GM23338 (cell line): ENCODE results near the gene SLC41A3. TPM values are rescaled to one million over a fixed set of nuclear protein-coding genes. Genes with fewer than 3 reads are reported as not detected.

Experiments used
- ATAC-seq: fragments of 200-7000 bp; cut with Tn5 transposase; 3 replicates; pipeline ENCODE4 v1.9.1; 2020
- DNase-seq: peaks from one replicate; pipeline ENCODE4 v3.0.0-alpha.2; 2015; ENCODE audit warnings: low spot score
- H2AFZ ChIP-seq: fragments of 200-600 bp; sonication (generic); 2 replicates; pipeline ENCODE4 v1.8.0; 2016; ENCODE audit warnings: antibody characterized with exemption, mild to moderate bottlenecking, moderate library complexity
- H3F3A ChIP-seq: fragments of 200-600 bp; sonication (generic); replicated peaks from 2 replicates; pipeline ENCODE4 v1.8.0; 2017; ENCODE audit warnings: antibody characterized with exemption, mixed run types, low read depth
- H3K27ac ChIP-seq: fragments of 200-600 bp; sonication (generic); 2 replicates; pipeline ENCODE4 v1.6.1; 2016; ENCODE audit warnings: low read depth
- H3K27me3 ChIP-seq: fragments of 200-600 bp; sonication (generic); 2 replicates; pipeline ENCODE4 v1.8.0; 2016; ENCODE audit warnings: mild to moderate bottlenecking, mixed run types, moderate library complexity; ENCODE audit not compliant: insufficient read depth
- H3K36me3 ChIP-seq: fragments of 200-600 bp; sonication (generic); 2 replicates; pipeline ENCODE4 v1.8.0; 2016; ENCODE audit warnings: mild to moderate bottlenecking; ENCODE audit not compliant: insufficient read depth
- H3K4me1 ChIP-seq: fragments of 200-600 bp; sonication (generic); 2 replicates; pipeline ENCODE4 v1.8.0; 2016; ENCODE audit warnings: mild to moderate bottlenecking, moderate library complexity; ENCODE audit not compliant: insufficient read depth
- H3K4me2 ChIP-seq: fragments of 200-600 bp; sonication (generic); 2 replicates; pipeline ENCODE4 v1.7.1; 2017; ENCODE audit warnings: mixed run types
- H3K4me3 ChIP-seq: fragments of 200-600 bp; sonication (generic); 2 replicates; pipeline ENCODE4 v1.6.1; 2016; ENCODE audit warnings: mixed run types
- H3K79me2 ChIP-seq: fragments of 200-600 bp; sonication (generic); replicated peaks from 2 replicates; pipeline ENCODE4 v1.8.0; 2017; ENCODE audit warnings: mild to moderate bottlenecking; ENCODE audit not compliant: insufficient read depth
- H3K9me2 ChIP-seq: fragments of 200-600 bp; sonication (generic); 2 replicates; pipeline ENCODE4 v1.8.0; 2017; ENCODE audit not compliant: insufficient read depth
- H4K20me1 ChIP-seq: fragments of 200-600 bp; sonication (generic); replicated peaks from 2 replicates; pipeline ENCODE4 v1.8.0; 2017; ENCODE audit warnings: mild to moderate bottlenecking; ENCODE audit not compliant: insufficient read depth
- H3K27ac Mint-ChIP-seq: 2 replicates; pipeline ENCODE4 v1.8.0; 2020; ENCODE audit warnings: inconsistent platforms, mild to moderate bottlenecking, moderate library complexity, mixed read lengths
- H3K27me3 Mint-ChIP-seq: 3 replicates; pipeline ENCODE4 v1.8.0; 2022; ENCODE audit warnings: low read depth, mild to moderate bottlenecking, moderate library complexity, mixed read lengths, inconsistent platforms; ENCODE audit not compliant: insufficient read depth, poor library complexity
- H3K36me3 Mint-ChIP-seq: 3 replicates; pipeline ENCODE4 v1.8.0; 2021; ENCODE audit warnings: low read depth, mild to moderate bottlenecking, inconsistent platforms, moderate library complexity, mixed read lengths
- H3K4me1 Mint-ChIP-seq: 3 replicates; pipeline ENCODE4 v1.8.0; 2020; ENCODE audit warnings: mild to moderate bottlenecking, inconsistent platforms, mixed read lengths
- H3K4me3 Mint-ChIP-seq: 3 replicates; pipeline ENCODE4 v1.8.0; 2021; ENCODE audit warnings: moderate library complexity, mild to moderate bottlenecking, inconsistent platforms, mixed read lengths
- H3K9me3 Mint-ChIP-seq: 3 replicates; pipeline ENCODE4 v1.8.0; 2020; ENCODE audit warnings: moderate library complexity, mild to moderate bottlenecking, inconsistent platforms, mixed read lengths
- CREB1 ChIP-seq: fragments of 250-450 bp; sonication (Bioruptor Pico); IDR thresholded peaks from 2 replicates; pipeline ENCODE4 v1.5.0; 2020; ENCODE audit warnings: low read depth, mild to moderate bottlenecking, moderate library complexity
- CTCF ChIP-seq, 2 experiments: fragments of 200-600 bp in 1 of 2; sonication (generic) in 1 of 2; conservative IDR thresholded peaks; 2 replicates each; pipeline versions ENCODE4 v1.5.1 to v1.6.1; 2016 to 2017; ENCODE audit warnings: antibody characterized with exemption in 2 of 2, low read depth in 2 of 2, mild to moderate bottlenecking in 2 of 2, moderate library complexity in 1 of 2
- EZH2 ChIP-seq: fragments of 200-600 bp; sonication (generic); IDR thresholded peaks from one replicate; pipeline ENCODE4 v1.8.0; 2017; ENCODE audit warnings: antibody characterized with exemption, mild to moderate bottlenecking, low read depth; ENCODE audit not compliant: unreplicated experiment
- EZH2phosphoT487 ChIP-seq: fragments of 200-600 bp; sonication (generic); IDR thresholded peaks from one replicate; pipeline ENCODE4 v1.8.1; 2018; ENCODE audit warnings: antibody characterized with exemption; ENCODE audit not compliant: unreplicated experiment
- JUNB ChIP-seq: IDR thresholded peaks from one replicate; pipeline ENCODE4 v1.6.1; 2016; ENCODE audit warnings: antibody characterized with exemption; ENCODE audit not compliant: unreplicated experiment
- NANOG ChIP-seq: IDR thresholded peaks from 2 replicates; pipeline ENCODE4 v1.6.1; 2016; ENCODE audit warnings: antibody characterized with exemption, borderline replicate concordance
- REST ChIP-seq: IDR thresholded peaks from one replicate; pipeline ENCODE4 v1.6.1; 2018; ENCODE audit warnings: antibody characterized with exemption; ENCODE audit not compliant: unreplicated experiment
- ZNF331 ChIP-seq: fragments of 250-450 bp; sonication (Bioruptor Pico); IDR thresholded peaks from 2 replicates; pipeline ENCODE4 v1.5.0; 2020; ENCODE audit warnings: low read depth, mild to moderate bottlenecking, moderate library complexity
- ZNF462 ChIP-seq: fragments of 250-450 bp; sonication (Bioruptor Pico); IDR thresholded peaks from 2 replicates; pipeline ENCODE4 v1.5.0; 2020; ENCODE audit warnings: mild to moderate bottlenecking, moderate library complexity
- polyA plus RNA-seq: library from polyadenylated mRNA; unstranded; fragments of >200 nt; fragmentation: Nextera tagmentation; extraction: Ambion mirVana; gene quantifications from 2 replicates; pipeline ENCODE4 v1.2.1, GENCODE V29; 2016
- total RNA-seq: library from RNA; depleted of rRNA; stranded (reverse); fragments of >200 nt; shearing (Covaris generic); gene quantifications from 2 replicates; pipeline ENCODE4 v1.2.3, GENCODE V29; 2014

Gene SLC41A3
- total and polyA plus RNA-seq, 2 experiments from 2014 or later, result 12.1 to 29.8 TPM

- no peak for ATAC-seq
- Mint-ChIP-seq H3K36me3 (peaks cover 23% of the 10 kb centered on the region), H3K9me3 (peaks cover 45% of the 10 kb centered on the region), H3K4me1 (no peaks in the 10 kb centered on the region; the same call in 2 of the 3 replicates), H3K27me3 (no peaks in the 10 kb centered on the region), H3K4me3 (no peak overlapping the region), H3K27ac (no peak overlapping the region)
- H3K9me2 ChIP-seq, result no peaks in the 10 kb centered on the region
- DNase-seq, result no peak
- no peak overlapping the region for H3K27ac ChIP-seq
- H3K27me3 ChIP-seq, result no peaks in the 10 kb centered on the region
- no peak overlapping the region for H3K4me2 ChIP-seq
- no peaks in the 10 kb centered on the region for H4K20me1 ChIP-seq
- no peaks in the 10 kb centered on the region for H3K79me2 ChIP-seq
- H2AFZ ChIP-seq, result no peak overlapping the region
- H3K4me1 ChIP-seq, result no peaks in the 10 kb centered on the region
- no peaks in the 10 kb centered on the region; the same call in 1 of the 2 replicates for H3K36me3 ChIP-seq
- H3K4me3 ChIP-seq, result no peak overlapping the region
- H3F3A ChIP-seq, result no peaks in the 10 kb centered on the region
- TF ChIP-seq NANOG (no peak), ZNF331 (CRISPR knock-in tag) (no peak), JUNB (no peak), CTCF (conservative IDR thresholded peaks at IDR 0.05; ENCODE audit: low read depth in 2 of 2) (no peak), CREB1 (CRISPR knock-in tag) (no peak), EZH2phosphoT487 (no peak), REST (no peak), EZH2 (no peak), ZNF462 (no peak)
Observed at GRCh38 chr3:126098391-126098858, 14.5 kb upstream of the SLC41A3 start.
